Mesothelial cell of epicardium (in vitro differentiated cells): Measurements from ENCODE around the gene NPDC1. TPM values are rescaled to one million over a fixed set of nuclear protein-coding genes. Genes with fewer than 3 reads are reported as not detected.
"Not testable (repeated sequence)": the region's sequence is repeated elsewhere in the genome, so short reads cannot be mapped to it uniquely, and the experiment has no call there.

ENCODE experiments used
- DNase-seq, 2 experiments: peaks; one replicate each; pipeline ENCODE4 v3.0.0; 2021; ENCODE audit warnings: low spot score in 2 of 2; ENCODE audit not compliant: unreplicated experiment in 2 of 2
- H3K27ac Mint-ChIP-seq: 2 replicates; pipeline ENCODE4 v1.8.0; 2021; ENCODE audit warnings: mixed read lengths
- H3K27me3 Mint-ChIP-seq: 2 replicates; pipeline ENCODE4 v1.8.0; 2021; ENCODE audit warnings: low read depth, mixed read lengths
- H3K36me3 Mint-ChIP-seq: 2 replicates; pipeline ENCODE4 v1.8.0; 2021; ENCODE audit warnings: mixed read lengths
- H3K4me1 Mint-ChIP-seq: 2 replicates; pipeline ENCODE4 v1.8.0; 2021; ENCODE audit warnings: mixed read lengths
- H3K4me3 Mint-ChIP-seq: 2 replicates; pipeline ENCODE4 v1.8.0; 2021; ENCODE audit warnings: mild to moderate bottlenecking, moderate library complexity, mixed read lengths
- H3K9me3 Mint-ChIP-seq: 2 replicates; pipeline ENCODE4 v1.8.0; 2021; ENCODE audit warnings: mixed read lengths
- total RNA-seq: library from RNA; stranded (reverse); gene quantifications from 3 replicates; pipeline ENCODE4 v1.2.1, GENCODE V29; 2021
- TF ChIP-seq, protein P1 (sequence below): fragments of 200-600 bp; sonication (generic); IDR thresholded peaks from one replicate; pipeline ENCODE4 v1.5.0; 2021; ENCODE audit warnings: antibody characterized with exemption; ENCODE audit not compliant: unreplicated experiment

Gene NPDC1
- total RNA-seq, 1 donor from 2014 or later: 75.8 TPM

DNA sequence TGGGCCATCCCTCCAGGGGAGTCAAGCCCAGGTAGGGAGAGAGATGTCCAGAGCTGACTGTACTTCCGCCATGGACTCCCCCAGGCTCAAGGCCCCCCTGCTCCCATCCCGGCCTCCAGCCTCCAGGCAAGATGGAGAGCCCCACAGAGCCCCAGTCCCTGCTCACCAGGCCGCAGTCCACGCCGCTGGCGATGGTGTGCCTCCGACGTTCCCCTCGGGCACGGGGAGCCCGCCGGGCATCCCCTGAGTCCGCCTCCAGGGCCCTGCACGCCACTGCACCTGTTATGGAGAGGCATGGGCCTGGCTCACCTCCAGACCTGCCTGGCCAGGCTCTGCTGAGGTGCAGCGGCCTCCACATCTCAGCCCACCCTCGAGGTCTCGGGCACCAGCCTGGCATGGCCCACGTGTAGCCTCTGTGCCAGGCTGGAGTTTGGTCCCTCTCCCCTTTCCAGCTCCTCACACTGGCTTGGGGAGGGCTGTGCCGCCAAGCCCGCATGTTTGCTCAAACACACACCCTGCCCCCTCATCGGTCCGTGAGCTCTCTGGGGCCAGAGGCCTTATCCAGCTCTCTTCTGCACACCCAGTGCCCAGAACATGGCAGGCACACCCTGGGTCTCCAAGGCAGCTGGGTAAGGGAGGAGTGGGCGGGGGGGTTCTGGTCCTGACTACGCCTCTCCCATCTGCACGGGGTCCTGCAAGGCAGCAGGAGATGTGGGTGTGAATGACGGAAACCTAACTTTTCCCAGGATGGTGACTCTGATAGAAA is 20.3 kb upstream of the NPDC1 start:
- H3K4me1 Mint-ChIP-seq: peaks cover 13% of the 10 kb centered on the region
- H3K27me3 Mint-ChIP-seq: peaks cover 15% of the 10 kb centered on the region
- no peak for DNase-seq
- no peak overlapping the region for H3K27ac Mint-ChIP-seq
- no peaks in the 10 kb centered on the region for H3K36me3 Mint-ChIP-seq
- H3K4me3 Mint-ChIP-seq: no peak overlapping the region
- H3K9me3 Mint-ChIP-seq: no peaks in the 10 kb centered on the region
- TF ChIP-seq, protein P1, sequence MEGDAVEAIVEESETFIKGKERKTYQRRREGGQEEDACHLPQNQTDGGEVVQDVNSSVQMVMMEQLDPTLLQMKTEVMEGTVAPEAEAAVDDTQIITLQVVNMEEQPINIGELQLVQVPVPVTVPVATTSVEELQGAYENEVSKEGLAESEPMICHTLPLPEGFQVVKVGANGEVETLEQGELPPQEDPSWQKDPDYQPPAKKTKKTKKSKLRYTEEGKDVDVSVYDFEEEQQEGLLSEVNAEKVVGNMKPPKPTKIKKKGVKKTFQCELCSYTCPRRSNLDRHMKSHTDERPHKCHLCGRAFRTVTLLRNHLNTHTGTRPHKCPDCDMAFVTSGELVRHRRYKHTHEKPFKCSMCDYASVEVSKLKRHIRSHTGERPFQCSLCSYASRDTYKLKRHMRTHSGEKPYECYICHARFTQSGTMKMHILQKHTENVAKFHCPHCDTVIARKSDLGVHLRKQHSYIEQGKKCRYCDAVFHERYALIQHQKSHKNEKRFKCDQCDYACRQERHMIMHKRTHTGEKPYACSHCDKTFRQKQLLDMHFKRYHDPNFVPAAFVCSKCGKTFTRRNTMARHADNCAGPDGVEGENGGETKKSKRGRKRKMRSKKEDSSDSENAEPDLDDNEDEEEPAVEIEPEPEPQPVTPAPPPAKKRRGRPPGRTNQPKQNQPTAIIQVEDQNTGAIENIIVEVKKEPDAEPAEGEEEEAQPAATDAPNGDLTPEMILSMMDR: no peak

DNA sequence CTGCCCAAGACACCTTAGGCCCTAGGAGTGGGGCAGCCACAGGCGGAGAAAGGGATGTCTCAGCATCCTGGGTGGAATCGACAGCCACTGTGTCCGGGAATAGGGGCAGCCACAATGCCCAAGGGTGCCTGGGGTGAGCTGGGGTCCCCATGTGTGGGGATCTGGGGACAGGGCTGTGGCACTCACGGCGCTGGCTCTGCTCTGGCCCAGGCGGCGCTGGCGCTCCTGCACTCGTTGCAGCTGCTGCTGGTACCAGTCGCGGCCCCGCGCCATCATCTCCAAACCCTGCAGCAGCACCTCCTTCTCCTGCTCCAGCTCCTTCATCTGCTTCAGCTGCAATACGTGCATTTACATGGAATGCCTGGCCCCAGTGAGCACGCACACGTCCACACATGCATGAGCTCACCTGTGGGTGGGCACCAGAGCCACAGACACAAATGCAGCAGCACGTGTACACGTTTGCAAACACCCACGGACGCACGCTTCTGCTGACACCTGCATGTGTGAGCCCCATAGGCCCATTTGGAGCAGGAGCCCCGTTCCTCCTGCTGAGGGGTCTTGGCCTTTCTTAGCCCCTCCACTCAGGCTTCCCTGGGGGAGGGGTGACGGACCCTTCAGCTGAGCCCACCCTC is 19.5 kb upstream of the NPDC1 start:
- Mint-ChIP-seq H3K36me3 (no peaks in the 10 kb centered on the region), H3K4me3 (no peak overlapping the region), H3K9me3 (no peaks in the 10 kb centered on the region), H3K27ac (no peak overlapping the region), H3K27me3 (peaks cover 17% of the 10 kb centered on the region), H3K4me1 (peaks cover 5% of the 10 kb centered on the region)
- no peak for DNase-seq
- TF ChIP-seq, protein P1: no peak

DNA sequence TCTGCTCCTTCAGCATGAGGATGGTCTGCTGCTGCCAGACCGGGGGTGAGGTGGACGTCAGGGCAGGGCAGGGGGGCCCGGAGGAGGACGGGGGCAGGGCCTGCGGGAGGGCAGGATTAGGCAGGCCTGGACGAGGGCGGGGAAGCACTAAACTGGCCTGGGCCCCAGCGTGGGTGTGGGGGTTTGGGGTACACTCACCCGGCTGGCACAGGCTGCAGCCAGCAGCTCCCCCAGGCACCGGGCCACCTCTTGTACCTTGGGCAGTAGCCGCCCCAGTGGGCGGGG is 18.8 kb upstream of the NPDC1 start:
- H3K36me3 Mint-ChIP-seq: no peaks in the 10 kb centered on the region
- no peak overlapping the region for H3K27ac Mint-ChIP-seq
- H3K4me3 Mint-ChIP-seq: no peak overlapping the region
- TF ChIP-seq, protein P1: no peak
- DNase-seq: no peak
- peaks cover 5% of the 10 kb centered on the region for H3K4me1 Mint-ChIP-seq
- H3K27me3 Mint-ChIP-seq: peaks cover 23% of the 10 kb centered on the region
- H3K9me3 Mint-ChIP-seq: no peaks in the 10 kb centered on the region

DNA sequence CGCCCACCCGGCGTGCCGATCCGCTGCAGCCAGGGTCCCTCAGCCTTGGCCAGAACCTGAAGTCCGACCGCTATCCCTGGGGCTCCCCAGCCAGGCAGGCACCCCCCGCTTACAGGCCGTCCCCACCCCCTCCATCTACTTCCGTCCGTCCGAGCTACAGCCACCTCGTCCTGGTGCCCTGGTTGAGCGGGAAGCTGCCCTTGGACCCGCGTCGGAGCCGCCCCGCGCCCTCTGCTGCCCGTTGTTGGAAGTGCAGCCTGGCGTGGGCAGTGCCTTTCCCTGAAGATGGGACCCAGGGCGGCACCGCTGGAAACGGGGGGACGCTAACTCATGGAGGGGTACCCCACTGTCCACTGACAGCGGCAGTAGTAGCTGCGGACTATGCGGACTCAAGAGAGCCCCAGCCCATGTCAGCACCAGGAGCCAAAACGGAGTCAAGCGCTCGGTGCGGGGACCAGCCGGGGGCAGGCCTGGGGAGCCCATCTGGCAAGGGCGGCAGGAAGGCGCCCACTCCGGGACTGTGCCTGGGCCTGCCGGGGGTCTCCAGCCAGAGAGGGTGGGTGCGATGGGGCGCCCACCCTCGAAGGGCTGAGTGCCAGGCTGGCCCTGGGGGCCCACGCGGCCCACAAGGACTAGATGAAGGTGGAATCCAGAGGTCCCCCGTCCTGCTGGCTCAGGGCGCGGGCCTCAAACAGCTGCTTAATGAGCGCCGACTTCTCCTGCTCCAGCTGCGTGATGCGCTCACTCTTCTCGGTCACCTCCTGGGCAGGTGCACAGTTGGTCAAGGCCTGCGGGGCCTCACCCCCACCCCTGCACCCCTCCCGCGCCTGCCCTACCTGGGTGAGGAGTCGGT is 18.3 kb upstream of the NPDC1 start:
- Mint-ChIP-seq H3K4me1 (peaks cover 5% of the 10 kb centered on the region), H3K27ac (no peak overlapping the region), H3K9me3 (no peaks in the 10 kb centered on the region), H3K36me3 (no peaks in the 10 kb centered on the region), H3K27me3 (peaks cover 22% of the 10 kb centered on the region), H3K4me3 (no peak overlapping the region)
- DNase-seq: peak in 1 of 2 experiments; percentile 76
- TF ChIP-seq, protein P1: peak; percentile 96

DNA sequence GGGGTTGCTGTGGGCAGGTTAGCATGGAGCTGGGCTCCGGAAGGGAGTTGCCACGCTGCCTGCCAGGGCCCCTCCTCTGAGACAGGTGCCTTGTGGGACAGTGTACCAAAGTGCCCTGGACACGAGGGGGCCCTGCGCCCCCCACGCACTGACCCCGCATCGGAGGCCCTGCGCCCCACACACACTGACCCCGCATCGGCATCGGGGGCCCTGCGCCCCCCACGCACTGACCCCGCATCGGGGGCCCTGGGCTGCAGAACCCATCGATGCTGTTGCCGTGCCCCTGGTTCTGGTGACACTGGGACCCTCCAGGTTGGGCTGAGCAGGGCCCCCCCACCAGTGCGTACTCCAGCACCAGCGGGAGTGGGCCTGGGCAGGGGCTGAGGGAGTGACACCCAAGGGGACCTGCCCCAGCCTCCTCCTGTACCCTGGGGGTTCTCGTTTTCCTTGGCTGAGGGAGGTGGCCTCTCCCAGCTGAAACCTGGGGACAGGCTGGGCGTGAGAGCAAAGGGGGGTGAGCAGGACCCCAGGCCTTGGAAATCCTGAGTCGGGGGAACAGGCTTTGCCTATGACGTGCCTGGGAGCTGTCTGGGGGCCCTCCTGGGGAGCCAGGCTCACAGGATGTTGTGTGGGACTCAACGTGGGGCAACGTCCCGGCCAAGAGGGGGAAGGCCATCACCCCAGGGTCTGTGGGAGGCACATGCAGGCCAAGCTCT is 17.5 kb upstream of the NPDC1 start:
- no peak overlapping the region for H3K27ac Mint-ChIP-seq
- no peak overlapping the region for H3K4me3 Mint-ChIP-seq
- TF ChIP-seq, protein P1: no peak
- H3K4me1 Mint-ChIP-seq: peaks cover 5% of the 10 kb centered on the region
- DNase-seq: no peak
- no peaks in the 10 kb centered on the region for H3K36me3 Mint-ChIP-seq
- H3K27me3 Mint-ChIP-seq: peaks cover 24% of the 10 kb centered on the region
- no peaks in the 10 kb centered on the region for H3K9me3 Mint-ChIP-seq

DNA sequence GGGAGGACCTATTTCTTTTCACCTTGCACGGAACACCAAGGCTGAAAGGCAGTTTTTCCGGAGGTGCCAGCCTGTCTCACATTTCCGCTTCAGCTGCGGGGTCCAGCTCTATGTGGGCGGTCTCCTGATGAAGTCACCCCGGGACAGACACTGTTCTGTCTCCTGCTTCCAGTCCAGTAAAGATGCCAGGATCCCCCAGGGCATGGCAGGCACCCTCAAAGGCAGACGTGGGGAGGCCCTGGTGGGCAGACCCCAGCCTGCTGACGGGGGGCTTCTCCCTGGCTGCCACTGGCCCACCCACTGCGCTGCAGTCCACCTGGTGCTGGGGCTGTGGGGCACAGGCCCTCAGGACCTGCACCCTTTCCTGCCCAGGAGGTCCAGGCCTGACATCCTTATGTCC is 16.8 kb upstream of the NPDC1 start:
- not testable (repeated sequence) for H3K4me1 Mint-ChIP-seq, H3K36me3 Mint-ChIP-seq, DNase-seq, H3K9me3 Mint-ChIP-seq, H3K27ac Mint-ChIP-seq, H3K4me3 Mint-ChIP-seq
- H3K27me3 Mint-ChIP-seq: peaks cover 29% of the 10 kb centered on the region
